Colonic mucosa (tissue), 2 donors: ENCODE results near the gene EFCAB10. TPM values are rescaled to one million over a fixed set of nuclear protein-coding genes. Genes with fewer than 3 reads are reported as not detected.

Source experiments
- total RNA-seq, 2 donors: library from RNA; stranded (reverse); fragmentation: NEBNext Ultra II Directional in 1 of 2; extraction: Animal tissue kit (Norgen Biotek cat#: 25700) in 1 of 2; gene quantifications; one replicate each; pipeline ENCODE4 v1.2.1, GENCODE V29; 2021
- donor health status: DM: no; HTN: no; CAD: no.
- donor health status: DM: no; HTN: no; CAD: no.

Gene EFCAB10
- total RNA-seq, 2 donors from 2014 or later = not detected

Other genes starting within 250 kb of the EFCAB10 start
- gene SRPK2, start 192.6 kb downstream of the EFCAB10 start, total RNA-seq = 10 to 100 TPM; 25.0 to 30.1 TPM
- gene PUS7, start 59.2 kb downstream of the EFCAB10 start, total RNA-seq = 10 to 100 TPM in 1 of 2 donors, 1 to 10 TPM in 1; 7.5 to 10.7 TPM
- gene RINT1, start 49.3 kb downstream of the EFCAB10 start, total RNA-seq = 10 to 100 TPM; 13.4 to 17.2 TPM